PC-3 (cell line): ENCODE measurements around the gene POU3F3.

Experiments
- CTCF ChIP-seq: fragments of 300-600 bp; sonication (generic); conservative IDR thresholded peaks from 2 replicates; pipeline ENCODE4 v1.5.1; 2017; ENCODE audit warnings: antibody characterized with exemption, low read depth, mild to moderate bottlenecking, low read length
- EZH2 ChIP-seq: fragments of 300-600 bp; sonication (generic); IDR thresholded peaks from one replicate; pipeline ENCODE4 v1.6.1; 2017; ENCODE audit warnings: antibody characterized with exemption, mild to moderate bottlenecking, low read length; ENCODE audit not compliant: unreplicated experiment
- EZH2phosphoT487 ChIP-seq: fragments of 300-600 bp; sonication (generic); IDR thresholded peaks from 2 replicates; pipeline ENCODE4 v1.6.1; 2018; ENCODE audit warnings: mild to moderate bottlenecking, antibody characterized with exemption, low read length, borderline replicate concordance

GRCh38 chr2:104844807-104845551, 8.9 kb upstream of the POU3F3 start:
- TF ChIP-seq CTCF = no peak
- TF ChIP-seq EZH2phosphoT487 = no peak
- TF ChIP-seq EZH2 = no peak
